Spleen (tissue), 7 donors: ENCODE data around the gene JADE3.

Source experiments
- CTCF ChIP-seq, 11 experiments: fragments of 200-600 bp in 7 of 11; fragments of 450-650 bp in 4 of 11; sonication (generic) in 4 of 11; IDR thresholded peaks in 8 of 11; conservative IDR thresholded peaks in 3 of 11; 1 replicate in 7 of 11; 2 replicates in 4 of 11; pipeline versions ENCODE4 v1.4.0 to v1.8.0; 2016 to 2021; ENCODE audit warnings: antibody characterized with exemption in 11 of 11, inconsistent platforms in 4 of 11, mild to moderate bottlenecking in 1 of 11
- POLR2AphosphoS5 ChIP-seq, 3 donors: sonication (generic); formaldehyde crosslinking; IDR thresholded peaks; one replicate each; pipeline ENCODE4 v1.5.1; 2017; ENCODE audit warnings: antibody characterized with exemption in 3 of 3
- donor health status: DM: no; HTN: no; CAD: no; lungs with moderate emphysema.
- donor health status: DM: no; HTN: no; CAD: no.
- donor health status: DM: no; HTN: no; CAD: no.

GRCh38 chrX:46882266-46882665 is 30.0 kb upstream of the JADE3 start:
- TF ChIP-seq CTCF (IDR thresholded peaks at IDR 0.05 in 8 of 11, conservative IDR thresholded peaks at IDR 0.05 in 3 of 11), result no peak
- no peak for TF ChIP-seq POLR2AphosphoS5 (IDR thresholded peaks at IDR 0.05)
